Endothelial cell of umbilical vein (primary cell): Measurements from ENCODE around the gene CACNA2D3. TPM values are rescaled to one million over a fixed set of nuclear protein-coding genes. Genes with fewer than 3 reads are reported as not detected.

Source experiments
- BruUV-seq: library from RNA; stranded (reverse); fragments of 400-500 nt; replicated peaks from 2 replicates; lab custom pipeline; 2021; lab: Mats Ljungman, UMichigan
- CTCF ChIA-PET: fragments of 300-600, 350-600 bp; sonication (Branson Sonifier 250); formaldehyde crosslinking; loops from one replicate; lab custom pipeline; 2021; ENCODE audit warnings: antibody characterized with exemption, inconsistent platforms; lab: Charles Lee
- POLR2A ChIA-PET: fragments of 300-600, 350-600 bp; sonication (Branson Sonifier 250); formaldehyde crosslinking; loops from one replicate; lab custom pipeline; 2021; ENCODE audit warnings: antibody characterized with exemption, inconsistent platforms; lab: Charles Lee
- DNase-seq: peaks from one replicate; pipeline ENCODE4 v3.0.0-alpha.2; 2011; ENCODE audit warnings: low read depth, low spot score
- FAIRE-seq: peaks from 2 replicates; lab custom pipeline; 2011; peaks lifted over from hg19 to GRCh38; lab: Jason Lieb, UNC
- H2AFZ ChIP-seq: 2 replicates; pipeline ENCODE4 v1.6.0; 2012; ENCODE audit warnings: low read depth, low read length, control low read depth, inconsistent platforms
- H3K27ac ChIP-seq: 2 replicates; pipeline ENCODE4 v1.5.1; 2011; ENCODE audit warnings: low read depth, mild to moderate bottlenecking, control low read depth, low read length, moderate library complexity; ENCODE audit not compliant: insufficient read depth
- H3K27me3 ChIP-seq, 2 experiments: 2 replicates each; pipeline versions ENCODE4 v1.6.0 to v1.6.1; 2011; ENCODE audit warnings: low read length in 2 of 2, mixed read lengths in 1 of 2; ENCODE audit not compliant: control insufficient read depth in 2 of 2, insufficient read depth in 2 of 2
- H3K36me3 ChIP-seq, 2 experiments: 2 replicates in 1 of 2; 3 replicates in 1 of 2; pipeline ENCODE4 v1.5.1; 2011; ENCODE audit warnings: low read length in 2 of 2, mild to moderate bottlenecking in 1 of 2, moderate library complexity in 1 of 2; ENCODE audit not compliant: control insufficient read depth in 2 of 2, insufficient read depth in 2 of 2; ENCODE audit errors: extremely low read depth in 1 of 2
- H3K4me1 ChIP-seq: 3 replicates; pipeline ENCODE4 v1.5.1; 2011; ENCODE audit warnings: mild to moderate bottlenecking, low read length; ENCODE audit not compliant: control insufficient read depth, insufficient read depth; ENCODE audit errors: extremely low read depth
- H3K4me2 ChIP-seq: 2 replicates; pipeline ENCODE4 v1.6.1; 2011; ENCODE audit warnings: low read length, control low read depth, mixed read lengths; ENCODE audit not compliant: insufficient read depth
- H3K4me3 ChIP-seq, 3 experiments: fragments of 200-600 bp in 1 of 3; sonication (generic), shearing (Covaris generic) in 1 of 3; replicated peaks in 1 of 3; 2 replicates each; pipeline ENCODE4 v1.5.1; 2011 to 2016; ENCODE audit warnings: control low read depth in 3 of 3, low read length in 3 of 3, mild to moderate bottlenecking in 2 of 3, inconsistent platforms in 1 of 3, low read depth in 1 of 3, moderate library complexity in 1 of 3; ENCODE audit not compliant: insufficient read depth in 1 of 3
- H3K79me2 ChIP-seq: 2 replicates; pipeline ENCODE4 v1.6.0; 2012; ENCODE audit warnings: low read length, inconsistent platforms; ENCODE audit not compliant: control insufficient read depth, insufficient read depth
- H3K9ac ChIP-seq: replicated peaks from 2 replicates; pipeline ENCODE3; 2011; ENCODE audit warnings: low read length, control low read depth; ENCODE audit not compliant: insufficient read depth; ENCODE audit errors: extremely low read depth
- H3K9me1 ChIP-seq: replicated peaks from 3 replicates; pipeline ENCODE4 v1.6.0; 2011; ENCODE audit warnings: mild to moderate bottlenecking, low read length; ENCODE audit not compliant: control insufficient read depth, insufficient read depth; ENCODE audit errors: extremely low read depth
- H3K9me3 ChIP-seq: replicated peaks from 2 replicates; pipeline ENCODE4 v1.5.1; 2012; ENCODE audit warnings: low read length, inconsistent platforms; ENCODE audit not compliant: control insufficient read depth, insufficient read depth
- H4K20me1 ChIP-seq: replicated peaks from 2 replicates; pipeline ENCODE3; 2011; ENCODE audit warnings: mild to moderate bottlenecking, low read length; ENCODE audit not compliant: control insufficient read depth, insufficient read depth; ENCODE audit errors: extremely low read depth
- CTCF ChIP-seq, 2 donors: IDR thresholded peaks; 1 replicate in 1 of 2; 2 replicates in 1 of 2; pipeline ENCODE4 v1.5.1; 2011; ENCODE audit warnings: low read length in 2 of 2, mild to moderate bottlenecking in 2 of 2, moderate library complexity in 2 of 2, control low read depth in 1 of 2, inconsistent platforms in 1 of 2, low read depth in 1 of 2; ENCODE audit not compliant: insufficient read depth in 1 of 2; ENCODE audit errors: extremely low read depth in 1 of 2
- EZH2 ChIP-seq: IDR thresholded peaks from 2 replicates; pipeline ENCODE4 v1.6.1; 2012; ENCODE audit warnings: borderline replicate concordance, low read depth, mild to moderate bottlenecking, moderate library complexity, low read length, inconsistent platforms; ENCODE audit not compliant: severe bottlenecking
- FOS ChIP-seq: IDR thresholded peaks from 2 replicates; pipeline ENCODE4 v1.6.1; 2011; ENCODE audit warnings: mild to moderate bottlenecking, low read length, moderate library complexity, borderline replicate concordance; ENCODE audit not compliant: insufficient read depth
- GATA2 ChIP-seq: IDR thresholded peaks from 2 replicates; pipeline ENCODE4 v1.7.0; 2011; ENCODE audit warnings: low read depth, mild to moderate bottlenecking, moderate library complexity, mixed read lengths, low read length; ENCODE audit not compliant: insufficient read length, insufficient read depth
- MAX ChIP-seq: IDR thresholded peaks from 2 replicates; pipeline ENCODE4 v1.6.1; 2011; ENCODE audit not compliant: insufficient read depth, insufficient read length
- POLR2A ChIP-seq: IDR thresholded peaks from 2 replicates; pipeline ENCODE4 v1.6.1; 2012; ENCODE audit warnings: low read depth, mild to moderate bottlenecking, control low read depth, low read length
- POLR2AphosphoS5 ChIP-seq: IDR thresholded peaks from 2 replicates; pipeline ENCODE4 v1.6.1; 2012; ENCODE audit warnings: low read depth, mild to moderate bottlenecking, control low read depth, low read length, moderate library complexity; ENCODE audit not compliant: insufficient read depth
- dilution Hi-C: fragments of 300-500 bp; cut with MboI; formaldehyde crosslinking; loops from one replicate; pipeline ENCODE4 v1.15.0; 2019; ENCODE audit warnings: low sequenced_read_pairs; ENCODE audit not compliant: extremely low pct_ligation_motif_present
- intact Hi-C: fragments of 100-400 bp; cut with micrococcal nuclease; formaldehyde crosslinking; loops from one replicate; pipeline ENCODE4 v1.10.0; 2022
- polyA plus RNA-seq, 4 experiments: library from polyadenylated mRNA; depleted of rRNA in 3 of 4; stranded (reverse) in 3 of 4; unstranded in 1 of 4; fragments of >200 nt; gene quantifications; 2 replicates each; pipeline versions ENCODE4 v1.2.1 to v1.2.3, GENCODE V29; 2011 to 2012; ENCODE audit warnings: missing spikeins in 1 of 4
- total RNA-seq: library from RNA; stranded (reverse); gene quantifications from 2 replicates; pipeline ENCODE4 v1.2.3, GENCODE V29; 2021

Gene CACNA2D3
- total and polyA plus RNA-seq, 2 donors (not counting 3 experiments of a cell fraction or from before 2014, with no cell fraction given) = not detected

DNA sequence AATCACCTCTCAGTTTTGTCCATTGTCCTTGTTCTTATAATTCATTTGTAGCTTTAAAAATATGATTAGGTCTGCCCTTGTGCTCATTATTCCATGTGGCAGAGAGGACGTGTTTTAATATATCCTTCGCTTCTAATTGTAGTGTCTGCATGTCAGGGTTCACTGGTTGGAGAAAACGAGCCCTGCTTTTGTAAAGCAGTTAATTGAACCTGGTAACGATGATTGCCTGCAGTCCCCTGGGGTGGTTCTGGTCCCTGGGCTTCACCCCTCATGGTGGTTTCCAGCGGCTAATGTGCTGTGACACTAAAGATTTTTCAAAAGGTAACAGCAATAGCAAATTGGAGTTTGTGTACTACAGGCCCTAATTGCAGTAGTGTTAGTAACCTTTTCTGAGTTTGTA, 299.6 kb downstream of the CACNA2D3 start:
- Histone ChIP-seq H3K4me2 (no peak overlapping the region), H3K9ac (no peak overlapping the region), H3K9me3 (no peaks in the 10 kb centered on the region), H3K79me2 (no peaks in the 10 kb centered on the region), H3K27me3 (no peaks in the 10 kb centered on the region), H3K4me3 (no peak overlapping the region), H3K9me1 (no peaks in the 10 kb centered on the region), H2AFZ (no peak overlapping the region), H3K4me1 (no peaks in the 10 kb centered on the region), H3K36me3 (no peaks in the 10 kb centered on the region), H4K20me1 (no peaks in the 10 kb centered on the region), H3K27ac (no peak overlapping the region)
- ChIA-PET CTCF (no interaction called here), POLR2A (no interaction called here)
- dilution Hi-C loops = no loop called here
- no peak for DNase-seq
- TF ChIP-seq GATA2 = no peak
- no peak for TF ChIP-seq POLR2AphosphoS5
- no peak for TF ChIP-seq POLR2A
- TF ChIP-seq EZH2 = no peak
- TF ChIP-seq FOS = no peak
- no peak for TF ChIP-seq CTCF (IDR thresholded peaks at IDR 0.05; ENCODE audit: extremely low read depth in 1 of 2, insufficient read depth in 1 of 2, low read depth in 1 of 2, low read length in 2 of 2)
- no peak for TF ChIP-seq MAX
- intact Hi-C loops = no loop called here
- BruUV-seq = no TSS peak
- FAIRE-seq = no peak
